Kidney epithelial cell (primary cell): Measurements from ENCODE around the gene MYO1B. TPM values are rescaled to one million over a fixed set of nuclear protein-coding genes. Genes with fewer than 3 reads are reported as not detected.

Source experiments
- DNase-seq: peaks from one replicate; pipeline ENCODE4 v3.0.0-alpha.2; 2010; ENCODE audit warnings: low read depth
- H3K27me3 ChIP-seq: 2 replicates; pipeline ENCODE4 v1.6.0; 2011; ENCODE audit warnings: low read length; ENCODE audit not compliant: control insufficient read depth, insufficient read depth
- H3K36me3 ChIP-seq: 2 replicates; pipeline ENCODE4 v1.5.1; 2011; ENCODE audit warnings: low read length; ENCODE audit not compliant: control insufficient read depth, insufficient read depth
- H3K4me3 ChIP-seq: 2 replicates; pipeline ENCODE4 v1.5.1; 2011; ENCODE audit warnings: low read depth, mild to moderate bottlenecking, control low read depth, low read length
- total RNA-seq: library from RNA; depleted of rRNA; stranded (reverse); fragments of >200 nt; gene quantifications from 2 replicates; pipeline ENCODE4 v1.2.3, GENCODE V29; 2015
- TF ChIP-seq, protein P1 (sequence below): IDR thresholded peaks from 2 replicates; pipeline ENCODE4 v1.5.1; 2011; ENCODE audit warnings: mild to moderate bottlenecking, moderate library complexity, low read length, control low read depth, inconsistent platforms; ENCODE audit not compliant: insufficient read depth, poor library complexity, severe bottlenecking

The MYO1B gene
- total RNA-seq, 1 donor from 2014 or later: 62.8 TPM

DNA sequence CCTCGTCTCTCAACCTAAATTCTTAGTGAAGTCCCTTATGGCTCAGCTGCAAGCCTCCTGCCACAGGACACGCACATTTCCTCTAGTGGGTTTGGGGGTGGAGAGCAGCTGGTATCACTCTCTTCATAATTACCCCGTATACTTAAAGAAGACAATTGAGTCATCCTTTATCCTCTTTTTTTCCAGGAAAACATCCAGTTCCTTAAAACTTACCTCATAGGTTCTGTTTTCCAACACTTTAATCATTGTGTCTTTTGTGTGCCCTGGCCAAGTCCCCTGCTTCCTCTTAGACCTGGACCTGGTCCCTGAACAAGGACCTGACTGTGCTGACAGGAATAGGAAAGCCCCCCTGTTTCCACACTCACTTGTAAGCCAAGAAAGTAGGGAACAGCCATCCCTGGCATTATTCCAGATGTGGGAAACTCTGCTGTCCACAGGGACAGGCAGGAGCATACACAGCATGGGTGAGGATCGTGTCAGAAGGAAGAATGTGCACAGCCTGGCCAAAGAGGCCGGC, 42.3 kb upstream of the MYO1B start:
- no peak for DNase-seq
- TF ChIP-seq, protein P1, sequence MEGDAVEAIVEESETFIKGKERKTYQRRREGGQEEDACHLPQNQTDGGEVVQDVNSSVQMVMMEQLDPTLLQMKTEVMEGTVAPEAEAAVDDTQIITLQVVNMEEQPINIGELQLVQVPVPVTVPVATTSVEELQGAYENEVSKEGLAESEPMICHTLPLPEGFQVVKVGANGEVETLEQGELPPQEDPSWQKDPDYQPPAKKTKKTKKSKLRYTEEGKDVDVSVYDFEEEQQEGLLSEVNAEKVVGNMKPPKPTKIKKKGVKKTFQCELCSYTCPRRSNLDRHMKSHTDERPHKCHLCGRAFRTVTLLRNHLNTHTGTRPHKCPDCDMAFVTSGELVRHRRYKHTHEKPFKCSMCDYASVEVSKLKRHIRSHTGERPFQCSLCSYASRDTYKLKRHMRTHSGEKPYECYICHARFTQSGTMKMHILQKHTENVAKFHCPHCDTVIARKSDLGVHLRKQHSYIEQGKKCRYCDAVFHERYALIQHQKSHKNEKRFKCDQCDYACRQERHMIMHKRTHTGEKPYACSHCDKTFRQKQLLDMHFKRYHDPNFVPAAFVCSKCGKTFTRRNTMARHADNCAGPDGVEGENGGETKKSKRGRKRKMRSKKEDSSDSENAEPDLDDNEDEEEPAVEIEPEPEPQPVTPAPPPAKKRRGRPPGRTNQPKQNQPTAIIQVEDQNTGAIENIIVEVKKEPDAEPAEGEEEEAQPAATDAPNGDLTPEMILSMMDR: no peak
- no peaks in the 10 kb centered on the region for H3K27me3 ChIP-seq
- no peak overlapping the region for H3K4me3 ChIP-seq
- H3K36me3 ChIP-seq: no peaks in the 10 kb centered on the region

DNA sequence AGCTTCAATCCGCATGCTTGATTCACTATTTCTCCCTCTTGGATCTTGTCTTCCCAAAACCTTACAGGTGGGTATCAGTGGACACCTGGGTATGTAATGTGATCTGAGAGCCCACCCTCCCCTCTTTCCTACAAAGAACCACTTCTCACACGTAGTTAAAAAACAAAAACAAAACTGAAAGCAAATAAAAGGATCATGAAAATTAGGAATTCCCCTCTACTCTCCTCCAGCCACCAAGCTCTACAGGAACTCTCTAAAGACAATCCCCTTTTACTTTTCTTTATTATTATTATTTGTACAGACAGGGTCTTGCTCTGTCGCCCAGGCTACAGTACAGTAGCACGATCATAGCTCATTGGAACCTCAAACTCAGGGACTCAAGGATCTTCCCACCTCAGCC, 40.8 kb upstream of the MYO1B start:
- H3K36me3 ChIP-seq: no peaks in the 10 kb centered on the region
- H3K4me3 ChIP-seq: no peak overlapping the region
- no peaks in the 10 kb centered on the region for H3K27me3 ChIP-seq
- TF ChIP-seq, protein P1: no peak
- no peak for DNase-seq

DNA sequence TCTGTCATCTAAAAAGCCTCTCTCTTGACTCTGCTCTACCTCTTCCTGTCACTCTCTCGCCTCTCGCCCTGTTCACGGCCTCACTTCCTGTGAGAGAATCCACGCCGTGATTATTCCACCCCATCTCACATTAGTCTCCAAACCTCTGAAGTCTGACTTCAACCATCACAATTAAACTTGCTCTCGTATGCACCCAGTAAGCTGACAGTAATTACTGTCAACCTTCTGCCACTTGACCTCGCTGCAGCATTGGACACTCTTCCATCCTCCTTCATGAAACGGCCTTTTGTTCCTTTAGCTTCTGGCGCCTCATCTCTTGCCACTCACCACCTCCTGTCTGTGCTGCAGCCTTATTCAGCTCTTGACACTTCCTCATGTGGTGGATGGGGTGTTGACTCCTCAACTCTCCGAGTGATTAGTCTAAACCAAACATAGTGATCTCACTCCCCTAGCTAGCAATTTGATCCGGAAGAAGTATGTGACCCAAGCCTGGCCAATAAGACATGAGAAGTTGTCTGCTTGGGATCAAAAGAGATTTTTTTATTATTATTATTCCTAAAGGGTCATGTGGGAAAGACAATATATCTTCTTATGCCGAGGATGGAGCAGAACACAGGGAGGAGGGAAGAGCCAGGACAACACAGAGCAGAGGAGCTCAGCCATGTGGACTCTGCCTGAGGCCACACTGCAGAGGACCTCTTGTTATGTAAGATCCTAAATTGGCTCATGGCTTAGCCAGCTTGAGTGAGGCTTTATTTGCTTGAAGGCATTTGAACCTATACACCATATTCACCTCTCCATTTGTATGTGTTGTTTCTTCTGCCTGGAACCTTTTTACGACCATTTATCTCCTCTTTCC, 38.4 kb upstream of the MYO1B start:
- H3K36me3 ChIP-seq: no peaks in the 10 kb centered on the region
- no peaks in the 10 kb centered on the region for H3K27me3 ChIP-seq
- TF ChIP-seq, protein P1: no peak
- DNase-seq: no peak
- no peak overlapping the region for H3K4me3 ChIP-seq

GRCh38 chr2:191209340-191209739, 35.9 kb upstream of the MYO1B start:
- DNase-seq: no peak
- Histone ChIP-seq H3K27me3 (no peaks in the 10 kb centered on the region), H3K4me3 (no peak overlapping the region), H3K36me3 (no peaks in the 10 kb centered on the region)
- TF ChIP-seq, protein P1: no peak

DNA sequence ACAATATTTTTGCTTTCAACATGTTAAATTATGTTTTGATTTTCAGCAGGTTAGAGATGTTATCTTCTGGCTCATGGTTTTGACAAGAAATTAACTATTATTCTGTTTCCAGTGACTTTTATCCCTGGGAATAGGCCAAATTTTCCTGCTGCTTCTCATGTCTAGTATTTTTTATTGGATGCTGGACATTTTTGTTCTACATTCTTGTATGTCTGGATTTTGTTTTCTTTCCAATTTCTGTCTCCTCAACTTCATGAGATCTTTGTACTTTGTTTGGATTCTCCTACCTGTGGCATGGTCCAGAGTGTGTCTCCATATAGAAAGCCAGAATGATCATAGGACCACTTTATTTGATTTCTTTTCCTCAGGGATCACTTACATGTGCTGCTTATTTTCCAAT, 33.1 kb upstream of the MYO1B start:
- DNase-seq: no peak
- TF ChIP-seq, protein P1: no peak
- H3K27me3 ChIP-seq: no peaks in the 10 kb centered on the region
- H3K36me3 ChIP-seq: no peaks in the 10 kb centered on the region
- H3K4me3 ChIP-seq: no peak overlapping the region

DNA sequence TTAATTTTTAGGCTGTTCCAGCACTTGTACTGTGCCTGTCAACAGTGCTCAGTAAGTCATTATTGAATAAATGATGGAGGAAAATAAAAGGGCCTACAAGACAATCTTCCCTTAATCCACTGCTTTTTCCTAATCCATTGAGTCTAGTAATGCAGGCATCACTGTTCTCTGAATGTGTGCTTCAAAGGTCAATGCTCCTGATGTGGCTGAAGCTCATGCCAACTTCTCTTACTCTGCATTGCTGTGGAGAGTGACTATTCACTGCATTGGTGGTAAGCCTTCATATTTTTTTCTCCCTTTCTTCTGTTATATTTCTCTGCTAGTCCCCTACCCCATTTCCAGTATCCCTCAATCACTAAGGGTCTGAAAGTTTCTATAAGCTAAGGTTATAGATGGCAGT, 31.9 kb upstream of the MYO1B start:
- Histone ChIP-seq H3K36me3 (no peaks in the 10 kb centered on the region), H3K4me3 (no peak overlapping the region), H3K27me3 (no peaks in the 10 kb centered on the region)
- DNase-seq: no peak
- TF ChIP-seq, protein P1: no peak
